ENCODE measurements around the gene REEP2. TPM values are rescaled to one million over a fixed set of nuclear protein-coding genes. Genes with fewer than 3 reads are reported as not detected.

REEP2 gene
- total RNA-seq, 1 donor from 2014 or later = 6.4 TPM

DNA sequence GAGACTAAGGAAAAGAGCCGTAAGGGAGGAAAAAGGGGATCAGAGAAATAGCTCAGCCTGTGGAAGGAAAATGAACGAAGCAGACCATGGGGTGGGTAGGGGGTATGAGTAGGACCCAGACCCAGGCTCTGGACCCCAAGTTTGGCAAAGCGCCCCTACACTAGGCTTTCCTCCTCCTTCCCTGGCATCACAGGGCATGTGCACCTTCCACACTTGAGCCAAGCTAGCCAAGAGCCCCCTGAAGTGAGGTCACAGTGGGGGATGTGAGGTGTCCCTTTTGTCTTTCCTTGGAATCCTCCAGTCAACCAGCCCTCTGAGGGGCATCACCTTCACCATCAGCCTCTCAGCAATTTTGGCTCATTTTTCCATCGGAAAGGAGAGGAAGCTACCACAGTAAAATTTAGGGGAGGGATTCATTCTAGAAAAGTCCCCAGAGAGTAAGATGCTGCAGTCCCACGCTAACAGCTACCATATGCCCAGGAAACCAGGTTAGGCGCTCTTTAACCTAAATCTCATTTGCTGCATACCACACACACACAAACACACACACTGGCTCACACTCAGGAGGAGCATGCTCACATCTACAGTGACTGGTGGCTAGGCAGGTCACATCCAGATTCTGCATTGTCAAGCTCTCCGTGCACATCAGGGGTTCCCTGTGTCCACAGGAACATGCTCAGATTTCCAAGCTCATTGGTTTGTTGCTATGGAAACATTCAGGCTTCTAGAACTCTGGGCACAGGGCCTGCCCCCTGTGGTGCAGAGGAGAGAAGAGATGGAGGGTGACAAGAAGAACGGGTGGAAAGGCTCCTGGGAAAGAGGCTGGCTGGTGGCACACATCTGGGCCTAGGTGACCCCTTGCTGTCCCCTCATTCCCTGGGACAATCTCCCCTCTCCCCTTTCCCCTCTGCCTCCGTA, 9.9 kb downstream of the REEP2 start:
- DNase-seq (ENCODE audit: low read depth) = peak; percentile 59

DNA sequence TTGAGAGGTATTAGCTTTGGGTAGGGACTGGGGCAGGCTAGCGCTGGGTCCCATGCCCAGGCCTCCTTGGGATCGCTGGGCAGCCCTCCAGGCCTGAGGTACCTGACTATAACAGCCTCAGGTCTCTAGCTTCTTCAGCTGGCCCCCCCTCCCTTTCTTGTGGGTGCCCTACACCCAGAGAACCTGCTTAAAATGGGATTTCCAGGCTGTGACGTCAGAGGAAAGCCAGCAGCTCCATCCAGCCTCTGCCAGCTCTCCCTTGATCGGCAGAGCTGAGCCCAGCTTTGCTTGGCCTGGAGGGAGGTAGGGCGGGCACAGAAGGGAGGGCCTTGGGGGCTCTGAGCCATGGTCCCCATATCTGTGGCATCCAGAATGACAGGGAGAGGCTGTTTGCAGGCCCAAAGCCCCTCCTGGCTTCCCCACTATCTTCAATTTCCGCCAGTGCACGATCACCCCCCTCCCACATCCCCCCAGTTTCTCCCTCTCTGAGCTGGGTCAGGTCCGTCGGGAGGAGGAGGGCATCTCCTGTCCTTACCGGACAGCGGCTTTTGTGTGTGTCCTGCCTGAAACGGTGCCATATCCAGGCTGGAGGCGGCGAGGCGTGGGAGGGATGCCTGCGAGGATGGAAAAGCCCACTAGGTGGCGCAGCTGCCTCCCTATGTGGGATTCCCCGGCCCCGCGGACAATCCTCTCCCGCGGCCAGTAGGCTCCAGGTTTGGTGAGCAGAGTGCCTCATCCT, 10.8 kb downstream of the REEP2 start:
- DNase-seq (ENCODE audit: low read depth) = peak; percentile 86

DNA sequence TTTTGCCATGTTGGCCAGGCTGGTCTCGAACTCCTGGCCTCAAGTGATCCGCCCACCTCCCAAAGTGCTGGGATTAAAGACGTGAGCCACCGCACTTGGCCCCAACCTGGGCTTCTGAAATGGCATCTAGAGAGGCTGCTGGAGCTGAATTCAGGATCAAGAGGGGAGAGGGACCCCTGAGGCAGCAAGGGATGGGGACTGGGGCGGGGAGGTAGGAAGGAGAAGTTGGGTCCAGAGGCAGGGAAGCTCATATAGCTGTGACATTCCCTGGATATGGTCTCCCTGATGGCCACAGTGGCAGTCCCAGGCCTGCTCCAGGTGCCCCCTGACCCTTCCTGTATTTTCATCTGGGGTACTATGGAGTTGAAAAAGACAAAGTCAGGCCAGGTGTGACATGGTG, 12.1 kb downstream of the REEP2 start:
- DNase-seq (ENCODE audit: low read depth) = no peak

DNA sequence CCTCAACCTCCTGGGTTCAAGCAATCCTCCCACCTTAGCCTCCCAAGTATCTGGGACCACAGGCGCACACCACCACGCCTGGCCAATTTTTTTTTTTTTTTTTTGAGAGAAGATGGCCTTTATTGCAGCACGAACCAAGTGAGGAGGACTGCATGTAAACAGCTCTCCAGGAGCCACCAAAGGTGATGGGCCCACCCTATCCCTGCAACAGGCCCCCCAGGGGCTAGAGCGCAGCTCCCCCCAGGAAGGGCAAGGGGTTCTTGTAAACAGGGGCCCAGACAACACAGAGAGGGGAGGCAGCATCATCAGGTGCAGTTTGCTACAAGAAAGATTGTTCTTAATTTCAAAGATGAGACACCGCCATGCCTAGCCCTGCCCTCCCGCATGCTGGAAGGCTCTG, 13.9 kb downstream of the REEP2 start:
- no peak for DNase-seq (ENCODE audit: low read depth)

DNA sequence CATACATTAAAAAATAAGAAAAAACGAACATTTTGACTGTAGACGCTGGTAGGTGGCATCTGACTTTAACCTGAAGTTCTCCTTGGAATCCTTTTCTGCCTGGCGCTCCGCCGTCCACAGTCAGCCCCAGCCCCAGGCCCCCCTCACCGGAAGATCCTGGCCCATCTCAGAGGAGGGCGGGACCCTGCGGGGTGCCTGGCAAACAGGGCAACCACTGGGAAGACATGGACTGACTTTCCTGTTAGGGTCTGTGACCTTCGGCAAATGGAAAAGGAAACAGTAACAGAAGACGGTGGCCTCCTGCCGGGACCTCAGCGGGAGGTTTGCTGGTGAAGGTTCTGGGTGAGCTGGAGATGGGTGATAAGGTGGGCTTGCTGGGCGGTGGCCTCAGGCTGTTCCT, 14.7 kb downstream of the REEP2 start:
- DNase-seq (ENCODE audit: low read depth) = no peak

DNA sequence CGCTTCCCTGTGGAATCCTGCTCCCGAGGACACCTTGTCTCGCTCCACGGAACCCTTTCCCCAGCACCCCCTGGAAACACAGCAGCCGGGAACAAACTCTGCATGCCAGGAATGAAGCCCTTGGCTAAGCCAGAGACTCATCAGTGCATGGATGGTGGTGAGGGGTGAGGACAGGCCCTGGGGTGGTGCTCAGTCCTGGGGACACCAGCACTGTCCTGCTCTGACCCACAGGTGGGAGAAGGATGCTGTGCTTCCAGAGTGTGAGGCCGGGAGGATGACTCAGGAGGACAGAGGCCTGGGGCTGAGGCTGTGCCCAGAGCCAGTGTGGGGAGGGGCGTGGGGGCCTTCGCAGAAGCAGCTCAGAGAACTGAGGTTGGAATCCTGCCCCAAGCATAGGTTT, 15.3 kb downstream of the REEP2 start:
- no peak for DNase-seq (ENCODE audit: low read depth)

DNA sequence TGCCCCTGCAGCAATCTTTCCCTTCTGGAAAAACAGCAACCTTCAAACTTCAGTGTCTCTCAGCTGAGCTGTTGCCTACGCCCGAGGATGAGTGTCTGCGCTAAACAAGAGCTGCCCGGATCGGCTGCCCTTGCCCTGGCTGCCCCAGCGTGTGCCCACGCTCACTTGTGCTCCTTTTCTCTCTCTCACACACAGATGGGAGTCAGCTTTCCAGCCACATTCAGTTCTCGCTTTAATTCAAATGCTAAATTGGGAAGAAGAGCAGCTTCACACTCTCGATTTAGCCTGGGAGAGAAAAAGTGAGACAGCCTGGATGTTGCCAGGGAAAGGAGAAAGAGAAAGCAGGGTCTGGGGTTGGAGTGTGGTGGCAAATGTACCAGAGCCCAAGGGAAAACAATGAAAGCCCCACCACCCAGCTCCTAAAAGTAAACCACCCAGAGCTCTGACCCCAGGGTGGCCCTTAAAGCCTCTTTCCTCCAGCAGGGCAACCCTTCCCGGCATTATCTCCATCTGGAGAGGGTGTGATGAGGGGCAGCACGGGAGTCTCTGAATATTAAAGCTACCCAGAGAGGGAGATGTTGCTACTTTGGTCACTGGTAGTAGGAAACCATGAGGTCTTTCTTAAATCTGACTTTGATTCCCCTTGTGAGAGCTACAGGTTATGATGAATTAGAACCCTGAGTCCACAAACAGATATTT, 16.5 kb downstream of the REEP2 start:
- no peak for DNase-seq (ENCODE audit: low read depth)

DNA sequence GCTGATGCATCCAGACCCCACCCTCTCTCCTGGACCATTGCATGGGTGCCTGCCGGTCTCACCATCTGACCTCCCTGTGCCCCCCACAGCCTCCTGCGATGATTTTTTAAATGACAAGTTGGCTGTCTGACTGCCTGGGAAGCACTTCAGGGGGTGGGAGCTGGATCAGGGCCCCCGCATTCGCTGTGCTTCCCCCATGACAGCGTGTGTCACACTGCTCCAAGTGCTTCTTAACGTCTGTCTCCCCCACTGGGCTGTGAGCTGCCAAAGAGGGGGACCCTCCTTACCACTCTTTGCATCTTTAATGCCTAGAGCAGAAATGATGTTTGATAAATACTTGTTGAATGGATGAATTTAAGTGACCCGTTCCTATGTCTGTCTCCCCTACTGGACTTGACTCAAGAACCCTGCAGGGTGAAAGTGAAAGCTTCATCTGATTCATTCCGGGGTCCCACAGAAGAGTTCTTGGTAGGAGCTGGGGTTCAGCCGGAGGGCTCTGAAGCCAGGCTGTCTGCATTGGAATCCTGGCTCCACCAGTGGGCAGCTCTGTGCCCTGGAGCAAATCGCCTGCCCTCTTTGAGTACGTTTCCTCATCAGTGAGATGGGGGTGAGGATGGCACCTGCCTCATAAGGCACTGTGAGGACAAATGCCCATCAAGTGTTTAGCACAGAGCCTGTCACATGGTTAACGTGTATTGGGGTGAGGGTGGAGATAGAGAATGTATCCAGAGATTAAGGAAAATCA, 18.8 kb downstream of the REEP2 start:
- no peak for DNase-seq (ENCODE audit: low read depth)

DNA sequence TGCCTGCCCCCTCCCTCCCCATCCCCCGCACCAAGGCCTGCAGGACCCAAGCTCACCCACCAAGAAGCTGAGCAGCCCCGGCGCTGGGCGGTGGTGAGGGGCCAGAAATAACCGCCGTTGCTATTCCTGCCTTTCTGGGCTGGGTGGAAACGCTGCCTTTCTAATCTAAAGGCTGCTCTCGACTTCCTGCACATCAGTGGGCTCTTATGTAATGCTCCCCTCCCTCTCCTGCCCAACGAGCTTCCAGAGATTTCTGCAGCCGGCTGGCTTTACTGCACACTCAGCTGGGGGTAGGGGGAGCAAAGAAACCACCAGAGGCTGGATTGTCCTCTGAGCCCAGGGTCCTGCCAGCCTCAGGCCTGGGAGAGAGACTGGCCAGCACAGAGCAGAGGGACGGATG, 19.5 kb downstream of the REEP2 start:
- no peak for DNase-seq (ENCODE audit: low read depth)

DNA sequence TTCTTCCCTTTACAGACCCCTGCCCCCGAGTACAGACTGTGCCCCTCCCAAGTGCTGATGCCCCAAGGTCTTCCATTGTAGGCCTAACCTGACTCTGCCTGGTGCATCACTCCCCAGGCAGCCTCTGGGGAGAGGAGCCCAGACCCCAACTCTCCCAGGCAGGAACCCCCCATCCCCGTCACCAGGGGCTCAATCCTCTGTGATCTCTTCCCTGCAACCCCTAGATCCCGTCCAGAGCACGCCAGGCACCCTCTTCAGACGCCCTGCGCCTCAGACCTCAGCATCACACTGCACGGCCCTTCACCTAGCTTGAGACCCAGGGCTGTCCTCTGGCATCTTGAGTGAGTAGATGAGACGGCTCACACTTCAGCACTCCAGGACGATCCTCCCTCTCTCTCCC, 20.0 kb downstream of the REEP2 start:
- DNase-seq (ENCODE audit: low read depth) = no peak

DNA sequence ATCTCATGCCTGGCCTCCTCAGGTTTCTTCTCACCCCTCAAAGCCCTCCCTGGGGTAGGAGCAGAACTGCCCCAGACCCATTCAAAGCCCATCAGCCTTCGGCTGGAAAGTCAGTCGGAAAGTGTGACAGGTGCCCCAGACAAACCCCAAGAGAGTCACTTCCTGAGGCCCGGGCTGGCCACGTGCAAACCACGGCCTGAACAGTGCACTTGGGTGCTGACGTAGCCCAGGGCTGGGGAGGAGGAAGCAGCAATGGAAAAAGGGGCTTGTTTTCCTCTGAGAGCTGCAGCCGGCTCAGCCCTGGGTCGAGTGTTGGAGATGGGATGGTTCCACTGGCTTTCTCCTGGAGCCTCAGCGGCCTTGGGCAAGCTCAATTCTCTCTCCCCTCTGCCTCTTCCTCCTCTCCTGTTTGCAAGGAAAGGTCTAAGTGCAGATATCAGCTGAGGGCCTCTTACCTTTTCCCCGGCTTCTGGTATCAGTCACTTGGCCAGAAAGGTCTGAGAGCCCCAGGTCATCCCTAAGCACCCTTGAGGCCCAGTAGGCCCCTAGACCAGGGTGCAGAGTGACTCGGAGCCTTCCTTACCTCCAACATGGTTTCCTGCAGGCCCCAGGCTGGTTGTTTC, 20.6 kb downstream of the REEP2 start:
- peak; percentile 49 for DNase-seq (ENCODE audit: low read depth)

DNA sequence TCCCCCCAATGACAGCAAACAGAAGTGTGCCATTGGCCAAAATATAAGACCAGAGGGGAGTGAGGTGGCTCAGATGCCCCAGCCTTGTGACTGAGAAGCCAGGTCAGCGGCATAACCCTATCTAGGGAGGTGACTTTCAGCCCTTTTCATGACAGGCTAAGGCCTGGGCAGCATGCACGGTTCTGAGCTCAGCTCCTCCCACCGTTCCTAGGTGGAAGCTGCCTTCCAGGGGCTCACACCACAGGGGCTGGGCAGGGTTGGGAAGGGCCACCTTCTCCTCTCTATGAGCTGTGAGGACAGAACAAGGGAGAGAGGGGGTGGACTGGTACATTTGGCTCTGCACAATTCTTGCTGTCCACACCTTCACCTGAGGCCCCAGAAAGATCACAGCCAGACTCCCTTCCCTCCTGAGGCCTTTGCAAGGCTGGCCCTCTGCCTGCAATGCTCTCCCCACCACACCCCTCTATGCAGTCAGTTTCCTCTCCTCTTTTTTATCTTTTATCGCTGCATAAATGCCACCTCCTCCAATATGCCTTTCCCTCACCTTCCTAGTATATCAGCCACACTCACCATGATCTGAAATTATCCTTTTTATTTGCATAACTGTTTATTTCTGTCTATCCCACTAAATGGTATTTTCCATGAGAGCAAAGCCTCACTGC, 21.3 kb downstream of the REEP2 start:
- no peak for DNase-seq (ENCODE audit: low read depth)

DNA sequence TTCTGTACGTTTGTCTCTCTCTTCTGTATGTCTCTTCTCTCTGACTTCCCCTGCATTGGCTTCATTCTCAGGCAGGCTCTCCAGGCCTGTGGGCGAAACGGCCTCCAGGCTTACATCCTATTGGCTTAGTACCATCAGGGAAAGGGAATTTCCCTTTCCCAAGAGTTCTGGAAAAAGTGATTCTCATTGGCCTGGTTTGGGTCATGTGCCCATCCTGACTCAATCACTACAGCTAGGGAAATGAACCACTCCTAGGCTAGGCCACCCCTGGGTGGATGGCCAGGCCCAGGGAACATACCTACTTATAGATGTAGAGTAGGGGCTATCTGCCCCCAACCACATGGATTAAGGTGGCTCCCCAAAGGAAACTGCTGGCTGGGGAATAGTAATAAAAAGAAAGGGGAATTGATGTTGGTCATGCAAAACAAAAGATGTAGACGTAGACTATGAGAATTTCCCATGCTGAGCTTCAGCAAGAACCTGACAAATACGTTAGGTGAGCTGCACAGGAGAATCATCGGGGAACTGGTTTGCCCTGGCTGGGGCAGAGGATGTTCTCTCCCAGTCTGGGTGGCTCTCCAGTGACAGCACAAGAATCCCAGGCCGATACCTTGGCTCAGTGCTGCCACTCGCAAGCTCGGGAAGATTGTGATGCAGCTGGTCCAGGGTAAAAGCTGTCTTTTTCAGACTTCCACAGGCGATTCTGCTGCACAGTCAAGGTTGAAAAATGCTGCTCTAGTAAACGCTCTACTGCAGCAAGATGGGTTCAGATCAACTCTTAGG, 22.7 kb downstream of the REEP2 start:
- DNase-seq (ENCODE audit: low read depth) = peak; percentile 56

DNA sequence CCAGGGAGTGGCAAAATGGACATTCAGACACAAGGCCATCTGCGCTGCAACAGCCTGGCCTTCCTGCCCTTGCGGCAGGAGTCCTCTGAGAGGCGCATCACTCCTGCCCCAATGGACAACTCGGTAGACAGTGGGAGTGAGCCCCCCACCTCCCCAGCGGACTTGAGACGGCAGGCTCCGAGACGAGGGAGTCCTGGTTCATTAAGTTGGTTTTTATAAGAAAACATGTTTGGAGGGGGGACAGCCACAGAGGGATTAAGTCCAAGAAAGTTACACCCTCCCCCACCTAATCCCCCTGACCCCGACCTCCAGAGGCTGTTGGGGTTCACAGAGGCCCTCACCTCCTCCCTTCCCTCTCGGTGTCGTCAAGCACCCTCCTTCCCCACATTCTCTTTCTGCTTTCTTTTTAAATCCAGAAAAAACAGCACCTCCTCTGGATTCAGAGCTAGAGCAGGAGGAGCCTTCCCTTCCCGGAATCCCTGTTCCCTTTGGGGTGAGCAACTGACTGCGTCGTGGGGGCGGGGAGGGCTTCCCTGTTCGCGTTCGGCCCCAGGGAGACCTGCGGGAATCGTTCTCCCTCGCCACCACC, 24.7 kb downstream of the REEP2 start:
- DNase-seq (ENCODE audit: low read depth) = peak; percentile 40

DNA sequence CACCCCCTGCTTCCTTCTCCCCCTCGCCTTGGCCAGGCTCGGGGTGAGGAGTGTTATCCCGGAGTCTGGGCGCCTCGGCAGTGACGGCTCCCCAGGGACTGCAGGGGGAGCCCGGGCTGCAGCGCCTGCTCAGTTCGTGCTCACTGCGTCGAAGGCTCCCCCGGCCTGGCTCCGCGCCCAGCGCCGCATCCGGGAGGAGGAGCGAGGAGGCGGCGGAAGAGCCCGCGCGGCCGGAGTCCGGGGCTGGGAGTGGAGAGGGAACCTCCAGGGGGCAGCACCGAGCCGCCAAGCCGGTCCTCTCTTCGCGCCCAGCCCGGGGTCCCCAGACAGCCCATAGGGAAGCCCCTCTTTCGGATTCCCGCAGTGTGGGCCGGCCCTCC, 25.1 kb downstream of the REEP2 start:
- peak; percentile 97 for DNase-seq (ENCODE audit: low read depth)

DNA sequence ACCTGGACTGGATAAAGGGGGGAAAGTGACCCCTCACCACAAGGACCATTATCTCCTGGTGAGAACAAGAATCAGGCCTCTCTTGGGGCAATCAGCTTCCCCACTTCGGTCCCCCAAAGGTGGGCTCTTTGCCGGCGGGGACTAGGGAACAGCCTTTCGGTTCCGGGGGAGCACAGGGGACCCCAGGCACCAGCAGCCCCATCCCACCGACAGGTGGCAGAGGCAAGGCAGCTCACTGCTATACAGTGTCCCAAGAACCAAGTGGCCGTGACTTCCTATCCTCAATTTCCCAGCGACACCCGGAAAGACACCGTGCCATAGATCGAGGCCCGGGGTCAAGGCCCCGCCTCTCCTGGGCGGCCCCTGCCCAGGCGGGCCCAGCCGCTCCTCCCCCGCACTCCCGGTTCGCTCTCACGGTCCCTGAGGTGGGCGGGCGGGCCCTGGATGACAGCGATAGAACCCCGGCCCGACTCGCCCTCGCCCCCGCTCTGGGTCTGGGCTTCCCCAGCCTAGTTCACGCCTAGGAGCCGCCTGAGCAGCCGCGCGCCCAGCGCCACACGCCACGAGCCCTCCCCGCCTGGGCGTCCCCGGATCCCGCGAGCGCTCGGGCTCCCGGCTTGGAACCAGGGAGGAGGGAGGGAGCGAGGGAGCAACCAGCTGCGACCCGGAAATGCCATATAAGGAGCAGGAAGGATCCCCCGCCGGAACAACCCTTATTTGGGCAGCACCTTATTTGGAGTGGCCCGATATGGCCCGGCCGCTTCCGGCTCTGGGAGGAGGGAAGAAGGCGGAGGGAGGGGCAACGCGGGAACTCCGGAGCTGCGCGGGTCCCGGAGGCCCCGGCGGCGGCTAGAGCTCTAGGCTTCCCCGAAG, 25.8 kb downstream of the REEP2 start:
- peak; percentile 100 for DNase-seq (ENCODE audit: low read depth)

DNA sequence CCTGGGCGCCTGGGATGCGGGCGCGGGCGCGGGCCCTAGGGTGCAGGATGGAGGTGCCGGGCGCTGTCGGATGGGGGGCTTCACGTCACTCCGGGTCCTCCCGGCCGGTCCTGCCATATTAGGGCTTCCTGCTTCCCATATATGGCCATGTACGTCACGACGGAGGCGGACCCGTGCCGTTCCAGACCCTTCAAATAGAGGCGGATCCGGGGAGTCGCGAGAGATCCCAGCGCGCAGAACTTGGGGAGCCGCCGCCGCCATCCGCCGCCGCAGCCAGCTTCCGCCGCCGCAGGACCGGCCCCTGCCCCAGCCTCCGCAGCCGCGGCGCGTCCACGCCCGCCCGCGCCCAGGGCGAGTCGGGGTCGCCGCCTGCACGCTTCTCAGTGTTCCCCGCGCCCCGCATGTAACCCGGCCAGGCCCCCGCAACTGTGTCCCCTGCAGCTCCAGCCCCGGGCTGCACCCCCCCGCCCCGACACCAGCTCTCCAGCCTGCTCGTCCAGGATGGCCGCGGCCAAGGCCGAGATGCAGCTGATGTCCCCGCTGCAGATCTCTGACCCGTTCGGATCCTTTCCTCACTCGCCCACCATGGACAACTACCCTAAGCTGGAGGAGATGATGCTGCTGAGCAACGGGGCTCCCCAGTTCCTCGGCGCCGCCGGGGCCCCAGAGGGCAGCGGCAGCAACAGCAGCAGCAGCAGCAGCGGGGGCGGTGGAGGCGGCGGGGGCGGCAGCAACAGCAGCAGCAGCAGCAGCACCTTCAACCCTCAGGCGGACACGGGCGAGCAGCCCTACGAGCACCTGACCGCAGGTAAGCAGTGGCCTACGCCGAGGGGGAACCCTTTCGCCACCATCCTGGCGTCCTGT, 26.6 kb downstream of the REEP2 start, which contains the start of gene EGR1:
Gene EGR1 (plus strand): TSS at position 219 of the 864 bp plus-strand sequence. CDS start 283 bp downstream, at position 502.
- DNase-seq (ENCODE audit: low read depth) = peak; percentile 96
